ENCODE measurements around the gene BMP8B. TPM values are rescaled to one million over a fixed set of nuclear protein-coding genes. Genes with fewer than 3 reads are reported as not detected.
"Not testable (repeated sequence)": the region's sequence is repeated elsewhere in the genome, so short reads cannot be mapped to it uniquely, and the experiment has no call there.

The BMP8B gene, protein sequence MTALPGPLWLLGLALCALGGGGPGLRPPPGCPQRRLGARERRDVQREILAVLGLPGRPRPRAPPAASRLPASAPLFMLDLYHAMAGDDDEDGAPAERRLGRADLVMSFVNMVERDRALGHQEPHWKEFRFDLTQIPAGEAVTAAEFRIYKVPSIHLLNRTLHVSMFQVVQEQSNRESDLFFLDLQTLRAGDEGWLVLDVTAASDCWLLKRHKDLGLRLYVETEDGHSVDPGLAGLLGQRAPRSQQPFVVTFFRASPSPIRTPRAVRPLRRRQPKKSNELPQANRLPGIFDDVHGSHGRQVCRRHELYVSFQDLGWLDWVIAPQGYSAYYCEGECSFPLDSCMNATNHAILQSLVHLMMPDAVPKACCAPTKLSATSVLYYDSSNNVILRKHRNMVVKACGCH
- 1.4 and 1.8 TPM in 2 replicates for total RNA-seq (2014; rRNA removed; shearing (Covaris generic))

DNA sequence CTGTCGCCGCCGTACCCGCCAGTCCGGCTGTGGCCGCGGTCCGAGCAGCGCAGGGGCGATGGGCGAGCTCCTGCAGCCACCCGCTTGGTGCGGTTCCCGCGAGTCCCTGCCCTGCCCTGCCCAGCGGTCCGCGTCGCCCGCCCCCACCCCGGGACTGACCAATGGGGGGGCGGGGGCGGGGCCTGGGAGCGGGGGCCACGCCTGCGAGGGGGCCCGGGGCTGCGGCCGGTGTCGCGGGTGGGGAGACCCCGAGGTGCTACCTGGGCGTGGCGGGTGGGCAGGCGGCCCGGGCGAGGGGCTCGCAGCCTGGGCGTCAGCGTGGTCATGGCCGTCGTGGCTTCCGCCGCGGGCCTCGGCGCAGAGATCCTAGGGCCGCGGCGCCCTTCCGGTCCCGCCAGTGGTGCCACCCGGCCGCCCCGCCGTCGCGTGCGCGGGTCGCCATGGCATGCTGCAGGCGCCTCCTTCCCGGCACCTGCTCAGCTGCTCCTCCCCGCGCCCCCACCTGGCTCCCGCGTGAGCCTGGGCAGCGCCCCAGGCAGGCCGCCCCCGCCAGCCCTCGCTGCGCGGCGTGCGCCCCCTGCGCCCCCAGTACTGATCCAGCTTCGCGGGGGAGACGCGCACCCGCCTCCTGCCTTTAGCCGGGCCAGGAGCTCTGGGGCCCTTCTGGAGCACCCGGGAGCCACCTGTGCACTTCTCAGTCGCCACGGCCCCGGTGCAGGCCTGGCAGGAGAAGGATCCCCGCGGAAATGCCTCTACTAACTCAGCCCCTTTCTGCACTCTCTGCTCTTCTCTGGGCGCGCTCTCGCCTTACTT lies at the start of gene BMP8B:
Gene BMP8B (minus strand): TSS at position 108 of the 813 bp plus-strand sequence. CDS start 380 bp downstream, outside the sequence.
- in situ Hi-C loops (cut with HindIII; ENCODE audit: low sequenced_read_pairs), result no loop called here
- DNase-seq (ENCODE audit: low spot score), result no peak

DNA sequence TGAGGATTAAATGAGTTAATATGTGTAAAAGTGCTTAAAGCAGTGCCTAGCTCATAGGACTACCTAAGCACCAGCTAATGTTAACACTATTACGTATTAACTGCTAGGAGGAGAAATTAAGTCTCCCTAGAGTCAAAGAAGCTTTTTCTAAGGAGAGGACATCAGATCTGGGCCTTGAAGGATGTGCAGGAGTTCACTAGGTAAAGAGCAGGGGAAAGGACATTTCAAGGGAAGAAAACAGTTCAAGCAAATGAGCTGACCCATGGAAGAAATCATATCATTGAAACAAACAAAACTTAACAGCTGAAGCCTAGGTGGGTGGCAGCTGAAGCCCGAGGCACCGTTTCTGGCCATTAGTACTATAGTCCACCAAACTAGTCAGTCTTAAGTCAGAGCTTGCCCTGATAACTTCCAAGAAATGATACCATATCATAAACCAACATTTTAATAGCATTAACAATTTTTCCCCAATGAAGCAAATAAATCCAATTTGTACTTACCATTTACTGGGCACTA lies 48.0 kb upstream of the BMP8B start:
- no peak for DNase-seq (ENCODE audit: low spot score)
- in situ Hi-C loops (cut with HindIII; ENCODE audit: low sequenced_read_pairs), result loop anchor here (5.0 kb wide), 1 partner anchor 141 kb away; no protein-coding TSS in a partner anchor

GRCh38 chr1:39835935-39836594 lies 47.4 kb upstream of the BMP8B start:
- in situ Hi-C loops (cut with HindIII; ENCODE audit: low sequenced_read_pairs), result loop anchor here (5.0 kb wide), 1 partner anchor 141 kb away; no protein-coding TSS in a partner anchor
- DNase-seq (ENCODE audit: low spot score), result no peak

GRCh38 chr1:39835110-39835509 lies 46.4 kb upstream of the BMP8B start:
- no peak for DNase-seq (ENCODE audit: low spot score)
- in situ Hi-C loops (cut with HindIII; ENCODE audit: low sequenced_read_pairs), result loop anchor here (5.0 kb wide), 1 partner anchor 142 kb away; no protein-coding TSS in a partner anchor

- in situ Hi-C loops (cut with HindIII; ENCODE audit: low sequenced_read_pairs), result no loop called here
- DNase-seq (ENCODE audit: low spot score), result no peak
Measured at GRCh38 chr1:39833621-39834385, 45.1 kb upstream of the BMP8B start.

DNA sequence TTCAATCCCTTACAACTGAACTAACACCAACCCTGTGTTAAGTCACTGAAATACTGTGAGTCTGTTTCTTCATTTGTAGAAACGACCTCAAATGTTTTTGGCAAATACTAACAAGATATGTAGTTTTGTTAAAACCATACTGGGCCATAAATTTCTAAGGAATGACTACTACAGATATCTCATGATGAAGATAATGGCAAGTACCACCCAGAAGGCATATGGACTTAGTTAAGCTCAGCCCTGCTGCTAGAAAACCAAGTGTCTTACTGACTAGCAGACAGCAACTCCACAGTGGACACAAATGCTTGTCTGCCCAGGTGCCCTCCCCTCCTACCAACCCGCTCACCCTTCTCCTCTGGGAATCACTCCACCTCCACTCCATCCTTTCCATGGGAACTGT lies 44.5 kb upstream of the BMP8B start:
- no peak for DNase-seq (ENCODE audit: low spot score)
- in situ Hi-C loops (cut with HindIII; ENCODE audit: low sequenced_read_pairs), result no loop called here

GRCh38 chr1:39832294-39832693 lies 43.6 kb upstream of the BMP8B start:
- in situ Hi-C loops (cut with HindIII; ENCODE audit: low sequenced_read_pairs), result no loop called here
- DNase-seq (ENCODE audit: low spot score), result no peak

DNA sequence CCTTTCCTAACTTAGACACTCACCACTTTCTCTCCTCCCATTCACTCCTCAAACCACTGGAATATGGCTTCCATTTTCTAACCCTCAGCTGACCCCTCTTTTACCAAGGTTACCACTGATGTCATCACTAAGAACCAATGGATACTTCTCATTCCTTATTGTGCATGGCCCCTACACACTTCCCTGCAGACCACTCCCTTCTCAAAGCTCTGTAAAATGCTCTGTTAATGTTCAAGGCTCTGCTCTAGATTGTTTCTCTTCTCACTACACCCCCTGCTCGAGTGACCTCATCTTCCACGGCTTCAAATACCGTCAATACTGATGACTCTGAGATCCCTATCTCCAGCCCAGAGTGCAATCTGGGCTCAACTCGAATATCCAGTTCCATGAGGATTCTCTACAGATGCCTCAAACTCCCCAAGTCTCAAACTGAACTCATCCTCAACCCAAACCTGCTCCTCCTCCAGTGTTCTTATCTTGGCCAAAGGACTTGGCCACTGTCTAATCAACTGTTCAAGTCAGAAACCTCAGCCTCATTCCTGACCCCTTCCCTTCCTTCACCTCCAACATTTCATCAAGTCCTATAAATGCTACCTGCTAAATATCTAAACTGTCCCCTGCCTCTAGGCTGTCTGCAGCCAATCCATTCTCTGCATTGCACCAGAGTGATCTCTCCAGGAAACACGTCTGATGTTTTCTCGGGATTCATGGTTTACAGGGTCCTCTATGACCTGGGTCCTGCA lies 41.3 kb upstream of the BMP8B start:
- DNase-seq (ENCODE audit: low spot score), result no peak
- in situ Hi-C loops (cut with HindIII; ENCODE audit: low sequenced_read_pairs), result no loop called here

- in situ Hi-C loops (cut with HindIII; ENCODE audit: low sequenced_read_pairs), result no loop called here
- DNase-seq (ENCODE audit: low spot score), result no peak
Measured at GRCh38 chr1:39828734-39829133, 40.1 kb upstream of the BMP8B start.

DNA sequence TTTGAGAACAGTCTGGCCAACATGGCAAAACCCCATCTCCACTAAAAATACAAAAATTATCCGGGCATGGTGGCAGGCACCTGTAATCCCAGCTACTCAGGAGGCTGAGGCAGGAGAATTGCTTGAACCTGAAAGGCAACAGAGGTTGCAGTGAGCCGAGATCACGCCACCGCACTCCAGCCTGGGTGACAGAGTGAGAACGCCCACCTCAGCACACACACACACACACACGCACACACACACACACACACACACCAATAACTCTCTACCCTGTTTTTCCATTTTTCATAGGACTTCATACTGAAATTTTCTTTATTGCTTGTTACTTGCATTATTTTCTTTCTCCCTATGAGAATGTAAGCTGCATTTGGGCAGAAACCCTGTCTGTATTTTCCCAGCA lies 39.6 kb upstream of the BMP8B start:
- in situ Hi-C loops (cut with HindIII; ENCODE audit: low sequenced_read_pairs); DNase-seq (ENCODE audit: low spot score): not testable (repeated sequence)

DNA sequence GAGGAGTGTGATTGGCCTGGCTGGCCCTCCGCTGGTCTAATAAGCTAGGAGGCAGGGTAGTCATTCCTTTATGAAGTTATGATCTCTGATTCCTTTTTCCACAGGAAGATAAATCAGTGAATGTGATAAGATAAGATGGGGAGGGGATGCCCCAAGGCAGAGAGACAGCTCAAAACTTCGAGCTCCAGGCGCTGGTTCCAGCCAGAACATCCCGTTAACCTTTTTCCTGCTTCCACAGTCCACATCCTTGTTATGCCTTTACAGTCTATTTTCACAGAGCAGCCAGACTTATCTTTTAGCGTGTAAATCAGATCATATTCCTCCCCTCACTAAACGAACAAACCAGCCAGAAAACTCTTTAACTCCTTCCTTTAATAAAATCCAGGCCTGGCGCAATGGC lies 38.5 kb upstream of the BMP8B start:
- DNase-seq (ENCODE audit: low spot score), result no peak
- in situ Hi-C loops (cut with HindIII; ENCODE audit: low sequenced_read_pairs), result no loop called here

GRCh38 chr1:39826583-39826982 lies 37.9 kb upstream of the BMP8B start:
- in situ Hi-C loops (cut with HindIII; ENCODE audit: low sequenced_read_pairs), result no loop called here

GRCh38 chr1:39825432-39825941 lies 36.8 kb upstream of the BMP8B start:
- DNase-seq (ENCODE audit: low spot score), result no peak

More at GRCh38 chr1:39826583-39826982, 37.9 kb upstream of the BMP8B start:
- DNase-seq (ENCODE audit: low spot score), result no peak

GRCh38 chr1:39823450-39823849 lies 34.8 kb upstream of the BMP8B start:
- DNase-seq (ENCODE audit: low spot score); in situ Hi-C loops (cut with HindIII; ENCODE audit: low sequenced_read_pairs): not testable (repeated sequence)

More at GRCh38 chr1:39825432-39825941, 36.8 kb upstream of the BMP8B start:
- in situ Hi-C loops (cut with HindIII; ENCODE audit: low sequenced_read_pairs), result no loop called here

- no peak for DNase-seq (ENCODE audit: low spot score)
- in situ Hi-C loops (cut with HindIII; ENCODE audit: low sequenced_read_pairs), result no loop called here
Measured at GRCh38 chr1:39822146-39822545, 33.5 kb upstream of the BMP8B start.

DNA sequence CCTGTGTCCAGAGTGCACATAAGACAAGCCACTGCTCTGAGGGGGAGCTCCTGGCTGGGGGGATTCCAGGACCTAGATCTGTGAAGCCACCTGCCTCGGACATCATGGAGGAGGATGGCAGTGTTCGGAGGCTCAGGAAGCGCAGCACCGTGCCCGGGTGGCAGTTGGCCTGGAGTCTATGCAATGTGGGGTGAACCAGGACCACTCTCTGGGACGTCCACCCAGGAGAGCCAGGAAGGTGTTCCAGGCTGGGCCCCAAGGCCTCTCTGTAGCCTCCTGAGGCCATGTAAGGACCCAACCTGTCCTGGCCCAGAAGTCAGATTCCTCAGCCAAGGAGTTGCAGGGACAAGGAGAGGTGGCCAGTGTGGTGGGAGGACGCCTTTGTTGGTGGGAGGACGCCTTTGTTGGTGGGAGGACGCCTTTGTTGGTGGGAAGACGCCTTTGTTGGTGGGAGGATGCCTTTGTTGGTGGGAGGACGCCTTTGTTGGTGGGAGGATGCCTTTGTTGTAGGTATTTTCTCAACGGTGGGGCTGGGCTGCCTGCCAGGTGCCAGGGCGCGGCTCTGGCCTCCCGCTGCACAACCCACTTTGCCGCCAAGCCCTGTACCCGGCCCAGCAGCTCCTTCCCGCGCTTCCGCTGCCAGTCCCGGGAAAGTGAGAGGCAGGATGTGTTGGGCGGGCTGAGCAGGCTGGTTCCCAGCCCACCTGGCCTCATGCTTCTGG lies 30.6 kb upstream of the BMP8B start:
- DNase-seq (ENCODE audit: low spot score), result no peak
- in situ Hi-C loops (cut with HindIII; ENCODE audit: low sequenced_read_pairs), result no loop called here

- in situ Hi-C loops (cut with HindIII; ENCODE audit: low sequenced_read_pairs), result no loop called here
- DNase-seq (ENCODE audit: low spot score), result no peak
Measured at GRCh38 chr1:39818482-39818881, 29.8 kb upstream of the BMP8B start.
